Measurements from ENCODE around the gene ZFYVE9.

GRCh38 chr1:52190500-52191252 lies 48.8 kb downstream of the ZFYVE9 start:
- TF ChIP-seq ATF2 (tag by site-specific recombination; IDR thresholded peaks at IDR 0.05; ENCODE audit: low read depth) (no peak), CTCF (tag by site-specific recombination; IDR thresholded peaks at IDR 0.05) (peak; percentile 23; the same call in 1 of the 2 replicates), ZNF175 (tag by site-specific recombination; IDR thresholded peaks at IDR 0.05) (no peak), ZNF785 (tag by site-specific recombination; IDR thresholded peaks at IDR 0.05) (no peak), ZNF48 (tag by site-specific recombination; IDR thresholded peaks at IDR 0.05) (no peak), PATZ1 (tag by site-specific recombination; IDR thresholded peaks at IDR 0.05) (no peak), SETDB1 (IDR thresholded peaks at IDR 0.05; ENCODE audit: insufficient read length, low read length) (no peak), MYNN (tag by site-specific recombination; IDR thresholded peaks at IDR 0.05; ENCODE audit: borderline replicate concordance) (no peak), ZNF354C (tag by site-specific recombination; IDR thresholded peaks at IDR 0.05; ENCODE audit: borderline replicate concordance, low read depth) (no peak), ZNF513 (tag by site-specific recombination; IDR thresholded peaks at IDR 0.05) (no peak), ZBTB20 (tag by site-specific recombination; IDR thresholded peaks at IDR 0.05) (no peak), ZNF280C (tag by site-specific recombination; IDR thresholded peaks at IDR 0.05) (no peak)

All from HEK293 (cell line).